GM12864 (cell line): Measurements from ENCODE around the gene MSI2.

Source experiments
- DNase-seq: peaks from one replicate; pipeline ENCODE4 v3.0.0-alpha.2; 2011; ENCODE audit warnings: low read depth
- H3K4me3 ChIP-seq: 2 replicates; pipeline ENCODE4 v1.5.1; 2011; ENCODE audit warnings: mild to moderate bottlenecking, low read depth, low read length, control low read depth
- CTCF ChIP-seq: IDR thresholded peaks from 2 replicates; pipeline ENCODE4 v1.5.1; 2011; ENCODE audit warnings: low read depth, mild to moderate bottlenecking, moderate library complexity, low read length, control low read depth, inconsistent platforms; ENCODE audit errors: missing control alignments

Gene MSI2

GRCh38 chr17:57329380-57330214 is 73.3 kb downstream of the MSI2 start:
- no peak overlapping the region for H3K4me3 ChIP-seq
- DNase-seq = no peak
- no peak for TF ChIP-seq CTCF

- DNase-seq = no peak
- TF ChIP-seq CTCF = no peak
Observed at GRCh38 chr17:57330587-57330986, 74.3 kb downstream of the MSI2 start.

GRCh38 chr17:57331423-57331822 is 75.1 kb downstream of the MSI2 start:
- no peak for TF ChIP-seq CTCF
- no peak for DNase-seq
- H3K4me3 ChIP-seq = no peak overlapping the region

More at GRCh38 chr17:57330587-57330986, 74.3 kb downstream of the MSI2 start:
- no peak overlapping the region for H3K4me3 ChIP-seq

GRCh38 chr17:57332501-57332900 is 76.2 kb downstream of the MSI2 start:
- no peak for TF ChIP-seq CTCF
- DNase-seq = no peak
- no peak overlapping the region for H3K4me3 ChIP-seq

GRCh38 chr17:57335195-57335792 is 79.0 kb downstream of the MSI2 start:
- TF ChIP-seq CTCF = no peak
- DNase-seq = no peak
- H3K4me3 ChIP-seq = no peak overlapping the region

GRCh38 chr17:57337390-57337789 is 81.1 kb downstream of the MSI2 start:
- H3K4me3 ChIP-seq = no peak overlapping the region
- TF ChIP-seq CTCF = no peak
- DNase-seq = no peak
